Measurements from ENCODE around the gene ERC2.

- TF ChIP-seq CTCF (IDR thresholded peaks at IDR 0.05; ENCODE audit: extremely low read depth in 1 of 2, insufficient read depth in 1 of 2, low read depth in 1 of 2, low read length in 2 of 2) = no peak
- no peak for TF ChIP-seq EZH2 (IDR thresholded peaks at IDR 0.05; ENCODE audit: borderline replicate concordance, low read depth, low read length, severe bottlenecking)
- TF ChIP-seq POLR2A (IDR thresholded peaks at IDR 0.05; ENCODE audit: low read depth, low read length) = no peak
- TF ChIP-seq JUN (IDR thresholded peaks at IDR 0.05; ENCODE audit: borderline replicate concordance, insufficient read depth, insufficient read length, low read depth) = no peak
- TF ChIP-seq POLR2AphosphoS5 (IDR thresholded peaks at IDR 0.05; ENCODE audit: insufficient read depth, low read depth, low read length) = no peak
These were observed 876.4 kb downstream of the ERC2 start for GRCh38 chr3:55591888-55592287.
